Measurements from ENCODE around the gene ARHGAP35.
"Not testable (repeated sequence)": the region's sequence is repeated elsewhere in the genome, so short reads cannot be mapped to it uniquely, and the experiment has no call there.

ARHGAP35 gene

GRCh38 chr19:46868025-46868802 is 7.4 kb downstream of the ARHGAP35 start:
- DNase-seq (ENCODE audit: low read depth in 3 of 3): no peak

DNA sequence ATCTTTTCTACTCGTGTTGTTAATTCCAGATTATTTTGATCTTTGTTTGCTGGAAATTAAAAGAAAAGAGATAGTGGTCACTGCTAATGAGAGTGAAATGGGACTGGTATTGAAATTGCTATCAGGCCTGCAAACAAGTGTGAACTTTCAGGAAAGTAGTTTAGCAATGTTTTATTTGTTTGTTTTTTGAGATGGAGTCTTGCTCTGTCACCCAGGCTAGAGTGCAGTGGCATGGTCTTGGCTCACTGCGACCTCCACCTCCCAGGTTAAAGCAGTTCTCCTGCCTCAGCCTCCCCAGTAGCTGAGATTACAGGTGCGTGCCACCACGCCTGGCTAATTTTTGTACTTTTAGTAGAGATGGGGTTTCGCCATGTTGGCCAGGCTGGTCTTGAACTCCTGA is 10.4 kb downstream of the ARHGAP35 start:
- DNase-seq (ENCODE audit: low read depth in 3 of 3): not testable (repeated sequence)

GRCh38 chr19:46872967-46873366 is 12.2 kb downstream of the ARHGAP35 start:
- no peak for DNase-seq (ENCODE audit: low read depth in 3 of 3)

DNA sequence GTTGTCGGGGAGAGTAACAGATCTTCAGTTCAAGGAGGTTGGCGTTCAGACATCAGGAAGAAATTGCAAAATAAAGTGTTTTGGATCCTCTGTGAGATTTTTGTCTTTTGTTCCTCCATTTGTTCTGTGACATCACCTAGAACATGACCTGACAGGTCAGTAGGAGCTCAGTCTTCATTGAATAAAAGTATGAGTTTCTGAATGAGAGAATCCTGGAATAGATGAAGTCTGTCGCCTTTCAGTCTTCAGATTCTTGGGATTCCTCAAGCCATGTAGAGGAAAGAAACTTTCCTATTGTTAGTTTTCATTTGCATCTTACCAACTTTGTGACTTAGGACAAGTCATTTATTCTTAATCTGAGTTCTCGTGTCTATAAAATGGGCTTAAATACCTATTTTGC is 14.4 kb downstream of the ARHGAP35 start:
- DNase-seq (ENCODE audit: low read depth in 3 of 3): no peak

- DNase-seq (ENCODE audit: low read depth in 3 of 3): no peak
These were observed 14.9 kb downstream of the ARHGAP35 start for GRCh38 chr19:46875657-46876056.

GRCh38 chr19:46878613-46879375 is 18.0 kb downstream of the ARHGAP35 start:
- no peak for DNase-seq (ENCODE audit: low read depth in 3 of 3)

GRCh38 chr19:46880431-46880830 is 19.6 kb downstream of the ARHGAP35 start:
- no peak for DNase-seq (ENCODE audit: low read depth in 3 of 3)

DNA sequence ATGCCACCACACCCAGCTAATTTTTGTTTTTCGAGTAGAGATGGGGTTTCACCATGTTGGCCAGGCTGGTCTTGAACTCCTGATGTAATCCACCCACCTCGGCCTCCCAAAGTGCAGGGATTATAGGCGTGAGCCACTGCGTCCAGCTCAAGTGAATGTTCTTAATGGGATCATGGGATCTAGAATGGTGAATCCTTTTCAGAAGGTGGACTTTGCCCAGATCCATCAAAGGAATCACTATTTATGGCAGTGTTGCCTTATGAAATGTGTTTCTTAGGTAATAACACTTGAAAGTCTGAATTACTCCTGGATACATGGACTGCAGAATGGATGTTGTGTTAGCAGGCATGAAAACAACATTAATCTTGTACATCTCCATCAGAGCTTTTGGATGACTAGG is 20.3 kb downstream of the ARHGAP35 start:
- no peak for DNase-seq (ENCODE audit: low read depth in 3 of 3)

DNA sequence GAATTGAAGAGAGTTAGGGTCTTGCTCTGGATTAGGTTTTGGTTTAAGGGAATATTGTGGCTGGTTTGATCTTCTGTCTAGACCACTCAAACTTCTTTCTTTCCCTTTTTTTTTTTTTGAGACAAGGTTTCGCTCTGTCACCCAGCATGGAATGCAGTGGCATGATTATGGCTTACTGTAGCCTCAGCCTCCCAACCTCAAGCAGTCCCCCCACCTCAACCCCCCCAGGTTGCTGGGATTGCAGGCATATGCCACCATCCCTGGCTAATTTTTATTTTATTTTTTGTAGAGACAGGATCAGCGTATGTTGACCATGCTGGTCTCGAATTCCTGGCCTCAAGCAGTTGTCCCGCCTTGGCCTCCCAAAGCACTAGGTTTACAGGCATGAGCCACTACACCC is 21.2 kb downstream of the ARHGAP35 start:
- DNase-seq (ENCODE audit: low read depth in 3 of 3): no peak

- DNase-seq (ENCODE audit: low read depth in 3 of 3): not testable (repeated sequence)
These were observed 22.0 kb downstream of the ARHGAP35 start for GRCh38 chr19:46882751-46883150.

DNA sequence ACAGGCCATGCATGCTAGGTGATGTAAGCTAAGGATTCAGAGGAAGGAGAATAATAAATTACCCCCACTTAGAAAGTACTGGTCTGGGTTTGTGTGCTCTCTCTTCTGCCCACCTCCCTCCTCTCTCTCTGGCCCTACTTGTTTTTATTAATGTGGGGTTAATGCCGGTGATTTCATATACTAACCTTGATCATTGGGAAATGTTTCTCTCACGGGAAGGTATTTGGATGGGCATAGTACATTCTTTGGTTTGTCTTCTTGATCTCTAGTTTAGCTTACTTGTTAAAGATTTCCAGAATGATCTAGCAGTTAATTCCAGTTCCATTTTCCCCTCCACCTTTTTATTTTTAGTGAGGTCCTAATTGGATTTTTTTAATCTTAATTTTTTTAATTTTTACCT is 24.6 kb downstream of the ARHGAP35 start:
- DNase-seq (ENCODE audit: low read depth in 3 of 3): no peak

DNA sequence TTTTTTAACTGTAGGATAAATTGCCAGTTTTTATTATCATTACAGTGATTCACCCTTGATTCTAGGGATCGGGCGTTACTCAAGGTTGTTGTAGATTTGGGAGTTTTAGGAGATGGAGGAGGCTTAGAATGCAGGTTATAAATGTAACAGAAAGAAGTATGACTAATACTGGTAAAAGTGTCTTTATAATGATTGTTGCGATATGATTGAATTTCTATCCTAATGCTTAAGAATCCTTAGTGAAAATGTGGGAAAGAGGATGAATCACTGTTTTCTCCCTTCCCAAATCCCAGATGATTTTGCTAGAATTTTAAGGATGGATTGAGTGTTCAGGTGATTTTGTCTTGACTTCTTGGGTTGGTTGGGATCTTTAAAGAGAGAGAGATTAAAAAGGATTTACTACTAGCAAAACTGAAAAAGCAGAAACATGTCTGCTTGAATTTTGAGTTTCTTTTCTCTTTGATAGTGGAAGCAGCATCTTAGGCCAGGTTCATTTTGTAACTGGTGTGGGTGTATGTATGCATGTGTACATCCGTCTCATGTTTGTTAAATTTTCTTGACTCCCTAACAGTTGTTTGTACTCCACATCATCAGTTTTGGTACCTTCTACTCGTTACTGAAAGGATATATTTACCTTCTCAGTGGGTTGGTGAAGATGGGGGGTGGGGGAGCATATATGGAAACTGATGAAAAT is 25.9 kb downstream of the ARHGAP35 start:
- DNase-seq (ENCODE audit: low read depth in 3 of 3): no peak

- DNase-seq (ENCODE audit: low read depth in 3 of 3): no peak
These were observed 26.5 kb downstream of the ARHGAP35 start for GRCh38 chr19:46887240-46887782.

- no peak for DNase-seq (ENCODE audit: low read depth in 3 of 3)
These were observed 29.8 kb downstream of the ARHGAP35 start for GRCh38 chr19:46890423-46891170.

- DNase-seq (ENCODE audit: low read depth in 3 of 3): no peak
These were observed 31.7 kb downstream of the ARHGAP35 start for GRCh38 chr19:46892252-46893179.

DNA sequence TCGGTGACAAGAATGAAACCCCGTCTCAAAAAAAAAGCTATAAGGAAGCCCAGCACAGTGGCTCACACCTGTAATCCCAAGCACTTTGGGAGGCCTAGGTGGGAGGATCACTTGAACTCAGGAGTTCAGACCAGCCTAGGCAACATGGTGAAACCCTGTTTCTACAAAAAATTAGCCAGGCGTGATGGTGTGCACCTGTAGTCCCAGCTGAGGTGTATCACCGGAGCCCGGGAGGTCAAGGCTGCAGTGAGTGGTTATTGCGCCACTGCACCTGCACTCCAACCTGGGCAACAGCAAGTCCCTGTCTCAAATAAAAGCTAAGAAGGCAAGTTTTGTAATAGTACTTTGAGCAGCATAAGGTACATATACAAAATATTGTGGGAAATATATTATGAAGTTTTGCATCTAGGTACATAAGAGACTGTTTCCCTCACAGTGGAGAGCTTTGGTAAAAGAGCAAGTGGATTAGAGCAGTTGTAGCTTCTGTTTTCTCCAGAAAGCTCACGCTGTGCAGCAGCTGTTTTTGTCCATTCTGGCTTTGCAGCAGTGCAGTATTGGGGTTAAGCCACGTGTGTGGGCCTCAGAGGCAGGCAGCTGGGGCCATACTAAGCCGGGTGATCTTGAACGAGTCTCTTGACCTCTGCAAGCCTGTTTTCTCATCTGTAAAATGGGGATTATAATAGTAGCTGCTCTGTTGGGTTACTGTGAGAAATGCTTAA is 35.4 kb downstream of the ARHGAP35 start:
- no peak for DNase-seq (ENCODE audit: low read depth in 3 of 3)

DNA sequence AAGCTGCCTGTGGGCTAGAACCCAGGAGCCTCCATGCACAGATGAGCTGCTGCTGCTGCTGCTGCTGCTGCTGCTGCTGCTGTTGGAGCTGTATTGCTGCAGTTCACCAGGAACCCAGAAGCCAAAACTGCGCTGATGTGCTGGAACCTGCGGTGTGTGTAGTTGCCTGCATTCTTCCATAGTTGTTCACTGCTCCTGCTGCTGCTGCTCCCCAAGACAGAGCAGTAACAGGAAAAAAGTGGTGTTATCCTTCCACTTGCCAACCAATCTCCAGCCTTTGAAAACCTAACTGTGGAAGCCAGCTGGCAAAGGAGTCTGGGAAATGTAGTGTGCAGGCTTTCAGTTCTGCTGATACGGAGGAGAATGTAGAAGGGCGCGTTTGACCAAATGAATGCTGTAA is 37.9 kb downstream of the ARHGAP35 start:
- DNase-seq (ENCODE audit: low read depth in 3 of 3): no peak

DNA sequence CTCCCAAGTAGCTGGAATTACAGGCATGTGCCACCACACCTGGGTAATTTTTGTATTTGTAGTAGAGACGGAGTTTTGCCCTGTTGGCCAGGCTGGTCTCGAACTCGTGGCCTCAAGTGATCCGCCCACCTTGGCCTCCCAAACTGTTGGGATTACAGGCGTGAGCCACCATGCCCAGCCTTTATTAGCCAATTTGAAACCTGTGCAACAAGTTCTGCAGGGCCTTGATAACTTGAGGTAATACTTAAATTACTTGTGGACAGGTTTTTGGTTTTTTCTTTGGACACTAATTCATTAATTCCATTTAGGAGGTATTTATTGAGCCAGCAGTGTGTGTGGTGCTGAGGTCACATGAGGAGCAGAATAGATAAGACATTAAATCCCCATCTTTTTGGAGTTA is 39.5 kb downstream of the ARHGAP35 start:
- DNase-seq (ENCODE audit: low read depth in 3 of 3): no peak

DNA sequence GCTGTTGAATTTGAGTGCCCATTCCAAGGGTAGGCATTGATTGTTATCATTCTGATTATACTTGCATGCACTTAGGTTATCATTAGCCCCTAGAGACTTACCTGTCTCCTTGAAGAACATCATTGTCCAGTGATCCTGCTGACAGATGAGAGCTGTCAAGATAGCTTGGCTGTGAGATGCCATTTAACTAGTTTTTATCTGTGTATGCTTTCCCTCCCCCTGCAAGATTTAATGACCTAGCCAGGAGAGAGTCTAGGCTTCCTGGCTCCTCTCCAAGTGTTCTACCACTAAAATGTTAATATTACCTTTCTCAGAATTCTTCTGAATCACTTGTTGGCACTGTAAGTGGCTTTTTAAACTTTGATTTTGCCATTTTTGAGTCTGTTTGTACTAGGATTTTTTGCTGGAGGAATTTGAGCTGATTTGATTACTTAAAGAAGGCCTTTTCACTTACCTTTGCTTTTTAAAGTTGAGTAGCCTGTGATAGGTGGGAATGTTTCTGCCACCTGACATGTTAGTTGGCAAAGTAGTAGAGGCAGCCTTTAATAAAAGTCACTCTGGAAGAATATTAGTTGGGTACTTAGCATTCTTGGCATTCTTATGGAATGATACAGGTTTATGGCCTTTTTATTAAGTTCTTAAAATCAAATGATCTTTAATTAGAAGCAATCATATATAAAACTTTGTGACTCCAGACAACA is 41.1 kb downstream of the ARHGAP35 start:
- DNase-seq (ENCODE audit: low read depth in 3 of 3): no peak

Measured in stimulated activated CD4-positive, alpha-beta T cell treated with anti-CD3 and anti-CD28 coated beads, TNF-alpha, amount 100 ng/mL, for 48 hours (primary cell).